AG04450 (cell line): Measurements from ENCODE around the gene TEX101. TPM values are rescaled to one million over a fixed set of nuclear protein-coding genes. Genes with fewer than 3 reads are reported as not detected.

Experiments used
- CTCF ChIA-PET: fragments of 300-600, 350-600 bp; formaldehyde crosslinking; extraction: SDS; loops from one replicate; lab custom pipeline; 2022; ENCODE audit warnings: antibody characterized with exemption, inconsistent platforms; lab: Charles Lee
- POLR2A ChIA-PET: fragments of 350-600 bp; formaldehyde crosslinking; extraction: SDS; loops from one replicate; lab custom pipeline; 2021; ENCODE audit warnings: antibody characterized with exemption, inconsistent platforms; lab: Yijun Ruan, JAX
- DNase-seq: peaks from one replicate; pipeline ENCODE4 v3.0.0-alpha.2; 2011; ENCODE audit warnings: low read depth, low spot score
- H3K27ac ChIP-seq: one replicate; pipeline ENCODE4 v1.5.1; 2012; ENCODE audit warnings: low read depth, low read length, control low read depth
- H3K27me3 ChIP-seq: one replicate; pipeline ENCODE4 v1.6.0; 2012; ENCODE audit warnings: low read length; ENCODE audit not compliant: control insufficient read depth, insufficient read depth
- H3K4me3 ChIP-seq: 2 replicates; pipeline ENCODE4 v1.5.1; 2011; ENCODE audit warnings: mild to moderate bottlenecking, low read depth, low read length, control low read depth
- H3K9me3 ChIP-seq: 2 replicates; pipeline ENCODE4 v1.5.1; 2012; ENCODE audit warnings: low read length; ENCODE audit not compliant: control insufficient read depth, insufficient read depth
- polyA plus RNA-seq: library from polyadenylated mRNA; depleted of rRNA; stranded (reverse); fragments of >200 nt; gene quantifications from 2 replicates; pipeline ENCODE4 v1.2.3, GENCODE V29; 2011
- TF ChIP-seq, protein P1 (sequence below): IDR thresholded peaks from 2 replicates; pipeline ENCODE4 v1.5.1; 2011; ENCODE audit warnings: low read depth, low read length, control low read depth, inconsistent platforms

Gene TEX101
- polyA plus RNA-seq, 1 experiment, result not detected

DNA sequence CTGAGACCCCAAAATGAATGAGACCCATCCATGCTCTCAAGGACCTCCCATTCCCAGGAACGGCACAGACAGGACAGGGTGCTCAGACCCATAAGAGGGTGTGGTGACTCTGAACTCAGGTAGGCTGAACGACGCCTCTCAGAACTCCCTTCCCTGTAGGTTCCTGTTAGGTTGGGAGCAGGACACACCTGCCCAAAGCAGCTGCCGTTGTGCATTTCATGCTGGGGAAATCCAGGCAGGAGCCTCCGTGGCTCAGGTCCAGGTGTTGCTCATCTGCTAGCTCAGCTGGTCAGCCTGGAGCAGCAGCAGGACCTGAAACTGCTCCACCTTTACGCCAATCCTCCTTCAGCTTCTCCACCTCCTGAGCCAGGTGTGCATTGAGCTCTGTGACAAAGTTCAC lies 19.1 kb upstream of the TEX101 start:
- H3K9me3 ChIP-seq, result no peaks in the 10 kb centered on the region
- H3K27me3 ChIP-seq, result peaks cover 2% of the 10 kb centered on the region
- H3K27ac ChIP-seq, result no peak overlapping the region
- no peak overlapping the region for H3K4me3 ChIP-seq
- ChIA-PET POLR2A (no interaction called here), CTCF (no interaction called here)
- no peak for DNase-seq
- TF ChIP-seq, protein P1, sequence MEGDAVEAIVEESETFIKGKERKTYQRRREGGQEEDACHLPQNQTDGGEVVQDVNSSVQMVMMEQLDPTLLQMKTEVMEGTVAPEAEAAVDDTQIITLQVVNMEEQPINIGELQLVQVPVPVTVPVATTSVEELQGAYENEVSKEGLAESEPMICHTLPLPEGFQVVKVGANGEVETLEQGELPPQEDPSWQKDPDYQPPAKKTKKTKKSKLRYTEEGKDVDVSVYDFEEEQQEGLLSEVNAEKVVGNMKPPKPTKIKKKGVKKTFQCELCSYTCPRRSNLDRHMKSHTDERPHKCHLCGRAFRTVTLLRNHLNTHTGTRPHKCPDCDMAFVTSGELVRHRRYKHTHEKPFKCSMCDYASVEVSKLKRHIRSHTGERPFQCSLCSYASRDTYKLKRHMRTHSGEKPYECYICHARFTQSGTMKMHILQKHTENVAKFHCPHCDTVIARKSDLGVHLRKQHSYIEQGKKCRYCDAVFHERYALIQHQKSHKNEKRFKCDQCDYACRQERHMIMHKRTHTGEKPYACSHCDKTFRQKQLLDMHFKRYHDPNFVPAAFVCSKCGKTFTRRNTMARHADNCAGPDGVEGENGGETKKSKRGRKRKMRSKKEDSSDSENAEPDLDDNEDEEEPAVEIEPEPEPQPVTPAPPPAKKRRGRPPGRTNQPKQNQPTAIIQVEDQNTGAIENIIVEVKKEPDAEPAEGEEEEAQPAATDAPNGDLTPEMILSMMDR, result no peak

DNA sequence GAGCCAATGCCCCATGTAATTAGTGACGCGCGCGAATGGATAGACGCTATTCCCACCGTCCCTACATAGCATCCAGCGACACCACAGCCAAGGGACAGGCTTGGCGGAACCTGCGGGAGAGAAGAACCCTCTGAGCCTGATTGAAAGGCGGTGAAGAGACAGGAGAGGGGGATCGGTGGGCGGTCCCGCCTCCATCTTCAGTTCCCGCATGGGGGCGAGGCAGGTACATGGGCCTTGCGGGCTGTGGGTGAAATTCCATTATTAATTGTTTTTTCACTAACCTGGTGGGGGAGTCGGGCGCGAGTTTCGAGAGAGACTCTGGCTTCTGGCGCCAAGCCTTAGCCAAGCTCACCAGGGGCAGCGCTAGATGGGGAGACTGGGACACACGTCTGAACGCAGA lies 8.4 kb upstream of the TEX101 start:
- ChIA-PET CTCF (no interaction called here), POLR2A (no interaction called here)
- no peak overlapping the region for H3K4me3 ChIP-seq
- no peak overlapping the region for H3K27ac ChIP-seq
- TF ChIP-seq, protein P1, result no peak
- H3K9me3 ChIP-seq, result peaks cover 12% of the 10 kb centered on the region; the same call in 1 of the 2 replicates
- H3K27me3 ChIP-seq, result peaks cover 9% of the 10 kb centered on the region
- no peak for DNase-seq

DNA sequence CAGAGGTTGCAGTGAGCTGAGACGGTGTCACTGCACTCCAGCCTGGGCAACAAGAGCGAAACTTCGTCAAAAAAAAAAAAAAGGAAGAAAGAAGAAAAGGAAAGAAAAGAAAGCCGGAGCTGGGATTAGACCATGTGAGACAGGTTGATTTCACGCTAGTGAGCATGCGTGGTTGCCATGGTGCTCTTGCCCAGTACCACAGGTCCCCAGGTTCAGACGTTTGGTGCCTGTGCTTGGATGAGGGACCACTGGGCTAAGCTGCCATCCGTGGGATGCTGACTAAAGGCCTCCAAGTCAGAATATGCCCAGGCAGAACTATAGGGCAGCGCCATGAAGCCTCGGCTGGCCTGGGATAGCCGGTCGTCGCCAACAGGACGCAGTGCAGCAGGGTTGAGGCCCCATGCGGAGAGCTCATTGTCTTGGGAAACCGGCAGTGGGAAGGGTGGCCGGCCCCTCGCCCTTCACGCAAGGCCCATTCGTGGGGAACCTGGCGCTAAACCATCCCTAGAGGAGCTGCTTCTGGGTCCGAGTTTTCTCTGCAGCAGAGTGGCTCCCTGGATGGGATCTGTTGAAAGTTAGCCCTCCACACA lies 7.2 kb upstream of the TEX101 start:
- no peak overlapping the region for H3K27ac ChIP-seq
- H3K27me3 ChIP-seq, result peaks cover 6% of the 10 kb centered on the region
- ChIA-PET CTCF (no interaction called here), POLR2A (interaction anchor here (0.7 kb wide), 1 partner anchor 27 kb away, joined by 4 read pairs; no protein-coding TSS in a partner anchor)
- H3K4me3 ChIP-seq, result no peak overlapping the region
- H3K9me3 ChIP-seq, result peaks cover 12% of the 10 kb centered on the region; the same call in 1 of the 2 replicates
- TF ChIP-seq, protein P1, result no peak
- DNase-seq, result no peak

DNA sequence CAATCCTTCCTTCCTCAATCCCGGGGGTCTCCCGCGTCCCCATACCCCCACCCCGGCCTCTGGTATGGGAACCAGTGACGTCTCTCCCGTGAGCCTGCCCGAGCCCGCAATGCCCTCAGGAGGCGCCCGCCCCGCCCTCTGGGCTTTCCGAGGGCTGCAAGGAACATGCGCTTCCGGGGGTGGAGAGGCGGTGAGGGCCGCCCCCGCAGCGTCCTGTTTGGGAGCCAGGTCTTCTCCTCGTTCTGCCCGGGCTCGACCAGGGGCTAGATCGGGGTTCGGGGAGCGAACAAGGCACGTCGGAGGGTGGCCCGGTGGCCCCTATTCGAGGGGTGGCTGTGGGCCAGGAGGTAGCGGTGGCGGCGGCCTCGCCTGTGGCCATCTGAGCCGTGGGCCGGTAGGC lies 6.6 kb upstream of the TEX101 start:
- peaks cover 6% of the 10 kb centered on the region for H3K27me3 ChIP-seq
- H3K9me3 ChIP-seq, result peaks cover 14% of the 10 kb centered on the region
- ChIA-PET CTCF (no interaction called here), POLR2A (no interaction called here)
- TF ChIP-seq, protein P1, result no peak
- H3K4me3 ChIP-seq, result no peak overlapping the region
- no peak overlapping the region for H3K27ac ChIP-seq
- DNase-seq, result no peak

DNA sequence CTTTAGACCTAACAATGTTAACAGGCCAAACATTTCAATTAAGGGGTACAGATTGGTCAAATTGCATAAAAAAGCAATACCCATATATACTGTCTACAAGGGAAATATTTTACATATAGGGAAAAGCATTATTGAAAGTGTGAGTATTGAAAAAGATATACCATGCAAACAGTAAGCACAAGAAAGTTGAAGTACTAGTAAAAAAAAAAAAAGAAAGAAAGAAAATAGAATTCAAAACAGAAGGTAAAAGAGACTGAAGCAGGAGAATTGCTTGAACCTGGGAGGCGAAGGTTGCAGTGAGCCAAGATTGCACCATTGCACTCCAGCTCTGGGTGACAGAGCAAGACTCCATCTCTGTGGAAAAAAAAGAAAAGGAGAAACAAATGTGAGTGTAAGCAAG lies 5.3 kb upstream of the TEX101 start:
- CTCF ChIA-PET, result no interaction called here
- TF ChIP-seq, protein P1, result no peak
- no peak overlapping the region for H3K27ac ChIP-seq

More for the DNA sequence above, 5.3 kb upstream of the TEX101 start:
- H3K4me3 ChIP-seq, result no peak overlapping the region
- POLR2A ChIA-PET, result no interaction called here
- H3K9me3 ChIP-seq, result peaks cover 26% of the 10 kb centered on the region
- no peak for DNase-seq
- peaks cover 8% of the 10 kb centered on the region for H3K27me3 ChIP-seq
